ENCODE data around the gene NCOA1. TPM values are rescaled to one million over a fixed set of nuclear protein-coding genes. Genes with fewer than 3 reads are reported as not detected.

Gene NCOA1
- total RNA-seq, 1 experiment from 2014 or later = 11.6 TPM

GRCh38 chr2:24745825-24746224, 254.8 kb downstream of the NCOA1 start:
- no peak for DNase-seq
- intact Hi-C loops (cut with micrococcal nuclease; ENCODE audit: unreplicated experiment) = no loop called here
- no peaks in the 10 kb centered on the region for H3K4me1 ChIP-seq (replicated peaks; ENCODE audit: insufficient read depth)
- H3K27me3 ChIP-seq (ENCODE audit: insufficient read depth, low read depth) = no peaks in the 10 kb centered on the region
- no peaks in the 10 kb centered on the region for H4K20me1 ChIP-seq (ENCODE audit: insufficient read depth)
- H3K27ac ChIP-seq = no peak overlapping the region
- H3K4me3 ChIP-seq = no peak overlapping the region
- H3K79me2 ChIP-seq (ENCODE audit: low read depth) = no peaks in the 10 kb centered on the region
- H3K9me2 ChIP-seq (ENCODE audit: insufficient read depth) = no peaks in the 10 kb centered on the region
- POLR2A ChIA-PET (ENCODE audit: unreplicated experiment) = no interaction called here
- H2AFZ ChIP-seq = no peak overlapping the region
- H3K36me3 ChIP-seq (ENCODE audit: low read depth) = no peaks in the 10 kb centered on the region
- no peak overlapping the region for H3K4me2 ChIP-seq
- BruUV-seq (replicated peaks) = no TSS peak
- no peaks in the 10 kb centered on the region for H3F3A ChIP-seq (ENCODE audit: insufficient read depth, low read depth)
- no peaks in the 10 kb centered on the region for H3K9me3 ChIP-seq (ENCODE audit: insufficient read depth, low read depth)
- CTCF ChIA-PET = no interaction called here
- TF ChIP-seq EZH2 (IDR thresholded peaks at IDR 0.05; ENCODE audit: low read depth) = no peak
- TF ChIP-seq, protein P1, sequence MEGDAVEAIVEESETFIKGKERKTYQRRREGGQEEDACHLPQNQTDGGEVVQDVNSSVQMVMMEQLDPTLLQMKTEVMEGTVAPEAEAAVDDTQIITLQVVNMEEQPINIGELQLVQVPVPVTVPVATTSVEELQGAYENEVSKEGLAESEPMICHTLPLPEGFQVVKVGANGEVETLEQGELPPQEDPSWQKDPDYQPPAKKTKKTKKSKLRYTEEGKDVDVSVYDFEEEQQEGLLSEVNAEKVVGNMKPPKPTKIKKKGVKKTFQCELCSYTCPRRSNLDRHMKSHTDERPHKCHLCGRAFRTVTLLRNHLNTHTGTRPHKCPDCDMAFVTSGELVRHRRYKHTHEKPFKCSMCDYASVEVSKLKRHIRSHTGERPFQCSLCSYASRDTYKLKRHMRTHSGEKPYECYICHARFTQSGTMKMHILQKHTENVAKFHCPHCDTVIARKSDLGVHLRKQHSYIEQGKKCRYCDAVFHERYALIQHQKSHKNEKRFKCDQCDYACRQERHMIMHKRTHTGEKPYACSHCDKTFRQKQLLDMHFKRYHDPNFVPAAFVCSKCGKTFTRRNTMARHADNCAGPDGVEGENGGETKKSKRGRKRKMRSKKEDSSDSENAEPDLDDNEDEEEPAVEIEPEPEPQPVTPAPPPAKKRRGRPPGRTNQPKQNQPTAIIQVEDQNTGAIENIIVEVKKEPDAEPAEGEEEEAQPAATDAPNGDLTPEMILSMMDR (conservative IDR thresholded peaks at IDR 0.05) = no peak

DNA sequence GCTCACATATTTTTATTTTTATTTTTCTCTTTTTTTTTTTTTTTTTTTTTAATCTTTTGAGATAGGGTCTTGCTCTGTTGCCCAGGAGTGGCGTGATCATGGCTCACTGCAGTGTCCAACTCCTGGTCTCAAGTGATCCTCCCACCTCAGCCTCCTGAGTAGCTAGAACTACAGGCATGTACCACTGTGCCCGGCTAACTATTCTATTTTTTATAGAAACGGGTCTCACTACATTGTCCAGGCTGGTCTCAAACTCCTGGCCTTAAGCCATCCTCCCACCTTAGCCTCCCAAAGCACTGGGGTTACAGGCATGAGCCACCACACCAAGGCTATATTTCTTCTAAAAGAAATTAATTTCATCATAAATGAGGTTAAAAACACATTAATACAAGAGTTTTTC, 256.2 kb downstream of the NCOA1 start:
- no peak overlapping the region for H3K4me3 ChIP-seq
- no peak overlapping the region for H2AFZ ChIP-seq
- DNase-seq = no peak
- no peaks in the 10 kb centered on the region for H3K4me1 ChIP-seq (replicated peaks; ENCODE audit: insufficient read depth)
- H3K79me2 ChIP-seq (ENCODE audit: low read depth) = no peaks in the 10 kb centered on the region
- no peaks in the 10 kb centered on the region for H3F3A ChIP-seq (ENCODE audit: insufficient read depth, low read depth)
- TF ChIP-seq, protein P1 (conservative IDR thresholded peaks at IDR 0.05) = no peak
- no peak for TF ChIP-seq EZH2 (IDR thresholded peaks at IDR 0.05; ENCODE audit: low read depth)
- H3K4me2 ChIP-seq = no peak overlapping the region
- no peaks in the 10 kb centered on the region for H3K9me2 ChIP-seq (ENCODE audit: insufficient read depth)
- H3K36me3 ChIP-seq (ENCODE audit: low read depth) = no peaks in the 10 kb centered on the region
- H4K20me1 ChIP-seq (ENCODE audit: insufficient read depth) = no peaks in the 10 kb centered on the region
- ChIA-PET CTCF (no interaction called here), POLR2A (ENCODE audit: unreplicated experiment) (no interaction called here)
- H3K27me3 ChIP-seq (ENCODE audit: insufficient read depth, low read depth) = no peaks in the 10 kb centered on the region
- no TSS peak for BruUV-seq (replicated peaks)
- intact Hi-C loops (cut with micrococcal nuclease; ENCODE audit: unreplicated experiment) = no loop called here
- no peaks in the 10 kb centered on the region for H3K9me3 ChIP-seq (ENCODE audit: insufficient read depth, low read depth)
- no peak overlapping the region for H3K27ac ChIP-seq

- H3K27me3 ChIP-seq (ENCODE audit: insufficient read depth, low read depth) = no peaks in the 10 kb centered on the region
- H2AFZ ChIP-seq = no peak overlapping the region
- intact Hi-C loops (cut with micrococcal nuclease; ENCODE audit: unreplicated experiment) = no loop called here
- no peaks in the 10 kb centered on the region for H4K20me1 ChIP-seq (ENCODE audit: insufficient read depth)
- ChIA-PET POLR2A (ENCODE audit: unreplicated experiment) (no interaction called here), CTCF (no interaction called here)
- H3K4me2 ChIP-seq = no peak overlapping the region
- no peaks in the 10 kb centered on the region for H3K9me3 ChIP-seq (ENCODE audit: insufficient read depth, low read depth)
- H3K36me3 ChIP-seq (ENCODE audit: low read depth) = no peaks in the 10 kb centered on the region
- H3F3A ChIP-seq (ENCODE audit: insufficient read depth, low read depth) = no peaks in the 10 kb centered on the region
- no peak overlapping the region for H3K4me3 ChIP-seq
- TF ChIP-seq, protein P1 (conservative IDR thresholded peaks at IDR 0.05) = no peak
- TF ChIP-seq EZH2 (IDR thresholded peaks at IDR 0.05; ENCODE audit: low read depth) = no peak
- no TSS peak for BruUV-seq (replicated peaks)
- H3K9me2 ChIP-seq (ENCODE audit: insufficient read depth) = no peaks in the 10 kb centered on the region
- H3K79me2 ChIP-seq (ENCODE audit: low read depth) = no peaks in the 10 kb centered on the region
- H3K27ac ChIP-seq = no peak overlapping the region
- DNase-seq = no peak
- no peaks in the 10 kb centered on the region for H3K4me1 ChIP-seq (replicated peaks; ENCODE audit: insufficient read depth)
Observed at GRCh38 chr2:24749069-24749691, 258.1 kb downstream of the NCOA1 start.
